Calu3 (cell line): ENCODE results near the gene GRK6. TPM values are rescaled to one million over a fixed set of nuclear protein-coding genes. Genes with fewer than 3 reads are reported as not detected.

ENCODE experiments used
- BruUV-seq: library from RNA; stranded (reverse); fragments of 400-500 nt; replicated peaks from 2 replicates; lab custom pipeline; 2021; lab: Mats Ljungman, UMichigan
- CTCF ChIA-PET: fragments of 300-600 bp; sonication (Branson Sonifier 250); formaldehyde crosslinking; loops from one replicate; lab custom pipeline; 2022; ENCODE audit warnings: antibody characterized with exemption; lab: Charles Lee
- DNase-seq: peaks from one replicate; pipeline ENCODE4 v3.0.0; 2022
- H3K27ac Mint-ChIP-seq: one replicate; pipeline ENCODE4 v1.8.0; 2022; ENCODE audit warnings: mixed read lengths; ENCODE audit not compliant: unreplicated experiment
- H3K27me3 Mint-ChIP-seq: one replicate; pipeline ENCODE4 v1.8.0; 2022; ENCODE audit warnings: mixed read lengths; ENCODE audit not compliant: unreplicated experiment
- H3K36me3 Mint-ChIP-seq: one replicate; pipeline ENCODE4 v1.8.0; 2022; ENCODE audit warnings: mild to moderate bottlenecking, moderate library complexity, mixed read lengths; ENCODE audit not compliant: insufficient read depth, unreplicated experiment
- H3K4me1 Mint-ChIP-seq: one replicate; pipeline ENCODE4 v1.8.0; 2022; ENCODE audit warnings: mild to moderate bottlenecking, low read depth, mixed read lengths; ENCODE audit not compliant: unreplicated experiment
- H3K4me3 Mint-ChIP-seq: one replicate; pipeline ENCODE4 v1.8.0; 2022; ENCODE audit warnings: mild to moderate bottlenecking, low read depth, moderate library complexity, mixed read lengths; ENCODE audit not compliant: unreplicated experiment
- H3K9me3 Mint-ChIP-seq: one replicate; pipeline ENCODE4 v1.8.0; 2022; ENCODE audit warnings: low read depth, mixed read lengths; ENCODE audit not compliant: unreplicated experiment
- CTCF ChIP-seq: fragments of 200-600 bp; IDR thresholded peaks from one replicate; pipeline ENCODE4 v1.8.0; 2022; ENCODE audit warnings: antibody characterized with exemption; ENCODE audit not compliant: unreplicated experiment
- intact Hi-C: fragments of 100-400 bp; cut with micrococcal nuclease; formaldehyde crosslinking; loops from one replicate; pipeline ENCODE4 v1.10.0; 2022; ENCODE audit not compliant: unreplicated experiment
- total RNA-seq: library from RNA; stranded (reverse); gene quantifications from 2 replicates; pipeline ENCODE4 v1.2.3, GENCODE V29; 2022

The GRK6 gene
- total RNA-seq, 1 experiment from 2014 or later: 72.6 TPM

GRCh38 chr5:177440990-177441780, 14.7 kb downstream of the GRK6 start:
- Mint-ChIP-seq H3K4me3 (no peak overlapping the region), H3K4me1 (peaks cover 16% of the 10 kb centered on the region), H3K36me3 (peaks cover 86% of the 10 kb centered on the region), H3K9me3 (no peaks in the 10 kb centered on the region), H3K27me3 (no peaks in the 10 kb centered on the region), H3K27ac (no peak overlapping the region)
- no TSS peak for BruUV-seq
- TF ChIP-seq CTCF: no peak
- intact Hi-C loops: no loop called here
- no peak for DNase-seq
- CTCF ChIA-PET: interaction anchor here (0.6 kb wide), 2 partner anchors 11 to 357 kb away, joined by 3 read pairs; no protein-coding TSS in a partner anchor

GRCh38 chr5:177442066-177442826, 15.8 kb downstream of the GRK6 start:
- no TSS peak for BruUV-seq
- intact Hi-C loops: no loop called here
- Mint-ChIP-seq H3K27me3 (no peaks in the 10 kb centered on the region), H3K36me3 (peaks cover 86% of the 10 kb centered on the region), H3K4me3 (no peak overlapping the region), H3K4me1 (peaks cover 9% of the 10 kb centered on the region), H3K9me3 (no peaks in the 10 kb centered on the region), H3K27ac (peak overlapping the region; percentile 28)
- CTCF ChIA-PET: interaction anchor here (0.6 to 0.9 kb wide), 3 partner anchors 12 to 358 kb away, joined by 3 read pairs; no protein-coding TSS in a partner anchor
- no peak for DNase-seq
- no peak for TF ChIP-seq CTCF

- Mint-ChIP-seq H3K4me1 (peaks cover 15% of the 10 kb centered on the region), H3K27me3 (no peaks in the 10 kb centered on the region), H3K4me3 (peak overlapping the region; percentile 70), H3K36me3 (peaks cover 86% of the 10 kb centered on the region), H3K27ac (peak overlapping the region; percentile 81), H3K9me3 (no peaks in the 10 kb centered on the region)
- no peak for DNase-seq
- no peak for TF ChIP-seq CTCF
- intact Hi-C loops: no loop called here
- CTCF ChIA-PET: interaction anchor here (0.7 to 6.8 kb wide), 4 partner anchors 12 to 53 kb away, joined by 3 to 57 read pairs (median 7); no protein-coding TSS in a partner anchor
- BruUV-seq: no TSS peak
Observed at GRCh38 chr5:177443144-177443983, 16.9 kb downstream of the GRK6 start.
